ENCODE data around the gene UNC50. TPM values are rescaled to one million over a fixed set of nuclear protein-coding genes. Genes with fewer than 3 reads are reported as not detected.
A peak's percentile ranks its signal among the peaks of the same experiment; 100 is the strongest.

Gene UNC50
- total RNA-seq, 1 donor from 2014 or later, result 74.6 TPM

DNA sequence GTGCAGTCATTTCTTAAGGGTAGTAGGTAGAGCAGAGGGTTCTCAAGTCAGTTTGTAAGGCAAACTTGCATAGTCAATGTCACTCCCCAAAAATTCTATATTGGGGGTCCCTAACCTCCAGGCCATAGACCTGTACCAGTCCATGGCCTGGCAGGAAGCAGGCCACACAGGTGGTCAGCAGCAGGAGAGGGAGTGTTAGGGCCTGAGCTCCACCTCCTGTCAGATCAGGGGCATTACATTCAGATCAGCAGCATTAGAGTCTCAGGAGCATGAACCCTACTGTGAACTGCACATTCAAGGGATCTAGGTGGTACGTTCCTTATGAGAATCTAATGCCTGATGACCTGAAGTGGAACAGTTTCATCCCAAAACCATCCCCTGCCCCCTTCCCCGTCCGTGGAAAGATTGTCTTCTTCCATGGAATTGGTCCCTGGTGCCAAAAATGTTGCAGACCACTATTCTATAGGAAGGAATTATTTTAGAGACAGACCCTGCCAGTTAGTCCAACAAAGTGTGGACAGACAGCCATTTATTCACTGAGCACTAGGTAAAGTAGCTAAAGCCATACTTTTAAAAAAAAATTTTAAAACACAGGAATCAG lies 6.8 kb upstream of the UNC50 start:
- peaks cover 21% of the 10 kb centered on the region for H4K20me1 ChIP-seq (ENCODE audit: low read depth)
- TF ChIP-seq EZH2 (IDR thresholded peaks at IDR 0.05) (no peak), CTCF (IDR thresholded peaks at IDR 0.05) (peak; percentile 63), EZH2phosphoT487 (IDR thresholded peaks at IDR 0.05) (no peak)
- H2AFZ ChIP-seq (replicated peaks), result no peak overlapping the region
- H3K79me2 ChIP-seq (ENCODE audit: low read depth), result peaks cover 28% of the 10 kb centered on the region
- peak; percentile 68 for DNase-seq (ENCODE audit: low spot score)
- no peaks in the 10 kb centered on the region for H3K36me3 ChIP-seq
- no peak overlapping the region for H3K4me2 ChIP-seq
- H3K4me3 Mint-ChIP-seq, result no peak overlapping the region
- no peak overlapping the region for H3K27ac ChIP-seq
- H3K27me3 Mint-ChIP-seq (ENCODE audit: insufficient read depth, low read depth), result no peaks in the 10 kb centered on the region
- H3K27ac Mint-ChIP-seq, result no peak overlapping the region
- no peaks in the 10 kb centered on the region for H3K27me3 ChIP-seq
- no peaks in the 10 kb centered on the region for H3K9me3 Mint-ChIP-seq
- peaks cover 11% of the 10 kb centered on the region for H3K36me3 Mint-ChIP-seq
- no peaks in the 10 kb centered on the region for H3F3A ChIP-seq (ENCODE audit: low read depth)
- no peak overlapping the region for H3K9ac ChIP-seq
- peaks cover 1% of the 10 kb centered on the region for H3K4me1 Mint-ChIP-seq
- H3K4me3 ChIP-seq, result no peak overlapping the region
- H3K4me1 ChIP-seq, result no peaks in the 10 kb centered on the region
- H3K9me3 ChIP-seq (ENCODE audit: low read depth), result no peaks in the 10 kb centered on the region

GRCh38 chr2:98604547-98604946 lies 3.8 kb upstream of the UNC50 start:
- H3K27ac ChIP-seq, result no peak overlapping the region
- H3F3A ChIP-seq (ENCODE audit: low read depth), result peaks cover 6% of the 10 kb centered on the region
- no peak for DNase-seq (ENCODE audit: low spot score)
- no peaks in the 10 kb centered on the region for H3K27me3 ChIP-seq
- H3K79me2 ChIP-seq (ENCODE audit: low read depth), result peaks cover 53% of the 10 kb centered on the region
- Mint-ChIP-seq H3K9me3 (no peaks in the 10 kb centered on the region), H3K4me1 (peaks cover 13% of the 10 kb centered on the region), H3K4me3 (no peak overlapping the region), H3K27ac (no peak overlapping the region), H3K27me3 (ENCODE audit: insufficient read depth, low read depth) (no peaks in the 10 kb centered on the region), H3K36me3 (peaks cover 4% of the 10 kb centered on the region)
- H3K4me3 ChIP-seq, result no peak overlapping the region
- H3K4me2 ChIP-seq, result no peak overlapping the region
- peaks cover 35% of the 10 kb centered on the region for H4K20me1 ChIP-seq (ENCODE audit: low read depth)
- no peaks in the 10 kb centered on the region for H3K36me3 ChIP-seq
- TF ChIP-seq CTCF (IDR thresholded peaks at IDR 0.05) (no peak), EZH2phosphoT487 (IDR thresholded peaks at IDR 0.05) (no peak), EZH2 (IDR thresholded peaks at IDR 0.05) (no peak)
- H3K9me3 ChIP-seq (ENCODE audit: low read depth), result no peaks in the 10 kb centered on the region
- H3K9ac ChIP-seq, result no peak overlapping the region
- H3K4me1 ChIP-seq, result peaks cover 8% of the 10 kb centered on the region
- no peak overlapping the region for H2AFZ ChIP-seq (replicated peaks)

DNA sequence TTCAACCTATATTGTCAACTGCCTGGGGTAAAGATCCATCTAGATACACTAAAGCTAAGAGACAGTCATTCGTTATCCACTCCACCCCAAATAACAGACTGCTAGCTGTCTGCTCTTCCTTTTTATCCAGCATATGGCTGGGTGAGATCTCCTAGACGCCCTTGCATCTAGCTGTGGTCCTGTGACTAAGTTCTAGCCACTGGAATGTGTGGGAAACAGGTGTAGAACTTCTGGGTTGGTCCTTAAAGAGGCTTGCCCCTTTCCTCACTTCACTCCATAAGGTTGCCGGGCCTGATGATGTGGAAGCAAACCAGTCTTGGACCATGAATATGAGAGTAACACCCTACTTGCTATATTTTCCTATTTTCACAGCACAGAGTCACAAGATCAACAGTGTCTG lies 3.3 kb upstream of the UNC50 start:
- no peak overlapping the region for H3K4me3 ChIP-seq
- TF ChIP-seq EZH2 (IDR thresholded peaks at IDR 0.05) (no peak), EZH2phosphoT487 (IDR thresholded peaks at IDR 0.05) (no peak), CTCF (IDR thresholded peaks at IDR 0.05) (no peak)
- no peaks in the 10 kb centered on the region for H3K27me3 ChIP-seq
- no peak overlapping the region for H3K9ac ChIP-seq
- no peaks in the 10 kb centered on the region for H3K36me3 ChIP-seq
- H4K20me1 ChIP-seq (ENCODE audit: low read depth), result peaks cover 35% of the 10 kb centered on the region
- peaks cover 6% of the 10 kb centered on the region for H3F3A ChIP-seq (ENCODE audit: low read depth)
- Mint-ChIP-seq H3K9me3 (no peaks in the 10 kb centered on the region), H3K4me3 (no peak overlapping the region), H3K27ac (no peak overlapping the region), H3K4me1 (peaks cover 19% of the 10 kb centered on the region), H3K36me3 (peaks cover 4% of the 10 kb centered on the region), H3K27me3 (ENCODE audit: insufficient read depth, low read depth) (no peaks in the 10 kb centered on the region)
- H3K4me2 ChIP-seq, result no peak overlapping the region
- no peak overlapping the region for H3K27ac ChIP-seq
- H3K9me3 ChIP-seq (ENCODE audit: low read depth), result no peaks in the 10 kb centered on the region
- peaks cover 12% of the 10 kb centered on the region for H3K4me1 ChIP-seq
- no peak for DNase-seq (ENCODE audit: low spot score)
- no peak overlapping the region for H2AFZ ChIP-seq (replicated peaks)
- H3K79me2 ChIP-seq (ENCODE audit: low read depth), result peaks cover 58% of the 10 kb centered on the region
